Upper lobe of right lung (tissue), 1 donor: ENCODE measurements around the gene ACOT9. TPM values are rescaled to one million over a fixed set of nuclear protein-coding genes. Genes with fewer than 3 reads are reported as not detected.

Source experiments
- ATAC-seq: fragments of 200-7000 bp; cut with Tn5 transposase; one replicate; pipeline ENCODE4 v1.9.1; 2020; ENCODE audit warnings: mild to moderate bottlenecking, moderate library complexity
- DNase-seq: peaks from one replicate; pipeline ENCODE4 v3.0.0-alpha.2; 2020
- H3K27ac ChIP-seq: fragments of 200-600 bp; one replicate; pipeline ENCODE4 v1.8.0; 2022
- H3K27me3 ChIP-seq: fragments of 200-600 bp; one replicate; pipeline ENCODE4 v1.8.0; 2022; ENCODE audit warnings: mild to moderate bottlenecking
- H3K36me3 ChIP-seq: fragments of 200-600 bp; one replicate; pipeline ENCODE4 v1.8.0; 2022
- H3K4me1 ChIP-seq: fragments of 200-600 bp; one replicate; pipeline ENCODE4 v1.8.0; 2022
- H3K4me3 ChIP-seq: fragments of 200-600 bp; one replicate; pipeline ENCODE4 v1.8.0; 2022; ENCODE audit warnings: mild to moderate bottlenecking
- H3K9me3 ChIP-seq: fragments of 200-600 bp; one replicate; pipeline ENCODE4 v1.8.0; 2022
- CTCF ChIP-seq: fragments of 200-600 bp; IDR thresholded peaks from one replicate; pipeline ENCODE4 v1.8.0; 2022; ENCODE audit warnings: antibody characterized with exemption
- intact Hi-C: fragments of 100-400 bp; cut with DNase I; formaldehyde crosslinking; loops from one replicate; pipeline ENCODE4 v1.11.0; 2022
- total RNA-seq: library from RNA; stranded (reverse); fragmentation: NEBNext Ultra II Directional; extraction: Animal tissue kit (Norgen Biotek cat#: 25700); gene quantifications from one replicate; pipeline ENCODE4 v1.2.1, GENCODE V29; 2021
- donor health status: DM: no; HTN: yes; CAD: no; lungs with severe emphysema.

The ACOT9 gene
- total RNA-seq, 1 donor from 2014 or later = 42.0 TPM

GRCh38 chrX:23656684-23657083 lies 86.4 kb downstream of the ACOT9 start:
- ATAC-seq (no peak), DNase-seq (no peak)
- Histone ChIP-seq H3K9me3 (no peaks in the 10 kb centered on the region), H3K36me3 (no peaks in the 10 kb centered on the region), H3K27me3 (no peaks in the 10 kb centered on the region), H3K27ac (no peak overlapping the region), H3K4me1 (no peaks in the 10 kb centered on the region), H3K4me3 (no peak overlapping the region)
- no peak for TF ChIP-seq CTCF
- intact Hi-C loops = no loop called here

GRCh38 chrX:23656091-23656490 lies 87.0 kb downstream of the ACOT9 start:
- H3K4me3 ChIP-seq = no peak overlapping the region
- no peaks in the 10 kb centered on the region for H3K36me3 ChIP-seq
- intact Hi-C loops = no loop called here
- no peak for TF ChIP-seq CTCF
- no peaks in the 10 kb centered on the region for H3K27me3 ChIP-seq
- no peak for DNase-seq
- ATAC-seq = no peak
- no peak overlapping the region for H3K27ac ChIP-seq
- no peaks in the 10 kb centered on the region for H3K4me1 ChIP-seq
- H3K9me3 ChIP-seq = no peaks in the 10 kb centered on the region

Other genes starting within 250 kb of the ACOT9 start
- 37.7 TPM for gene PRDX4, start 75.8 kb downstream of the ACOT9 start, total RNA-seq
- 784 TPM for gene SAT1, start 39.9 kb upstream of the ACOT9 start, total RNA-seq
- gene APOO, start 164.7 kb upstream of the ACOT9 start, total RNA-seq = 12.0 TPM
- not detected for gene CXorf58, start 164.7 kb upstream of the ACOT9 start, total RNA-seq